Liver (tissue), 9 donors: Measurements from ENCODE around the gene KDM3B. TPM values are rescaled to one million over a fixed set of nuclear protein-coding genes. Genes with fewer than 3 reads are reported as not detected.

ENCODE experiments used
- DNase-seq: peaks from one replicate; pipeline ENCODE4 v3.0.0-alpha.2; 2017; ENCODE audit warnings: low spot score
- H3K27ac ChIP-seq, 2 donors: one replicate each; pipeline ENCODE4 v1.7.0; 2013; ENCODE audit warnings: inconsistent platforms in 2 of 2, low read length in 2 of 2, control low read depth in 1 of 2, low read depth in 1 of 2, mild to moderate bottlenecking in 1 of 2
- H3K27me3 ChIP-seq, 4 donors: one replicate each; pipeline versions ENCODE4 v1.6.1 to v1.7.0; 2013; ENCODE audit warnings: low read length in 3 of 4, inconsistent platforms in 1 of 4, mild to moderate bottlenecking in 1 of 4, moderate library complexity in 1 of 4; ENCODE audit not compliant: control insufficient read depth in 4 of 4, insufficient read depth in 4 of 4
- H3K36me3 ChIP-seq, 4 donors: one replicate each; pipeline versions ENCODE4 v1.6.1 to v1.7.0; 2013; ENCODE audit warnings: low read length in 3 of 4, mild to moderate bottlenecking in 3 of 4, low read depth in 1 of 4, moderate library complexity in 1 of 4; ENCODE audit not compliant: control insufficient read depth in 4 of 4, insufficient read depth in 3 of 4
- H3K4me1 ChIP-seq, 4 donors: one replicate each; pipeline versions ENCODE4 v1.6.1 to v1.7.0; 2013; ENCODE audit warnings: low read length in 3 of 4, mild to moderate bottlenecking in 3 of 4, moderate library complexity in 1 of 4; ENCODE audit not compliant: control insufficient read depth in 4 of 4, insufficient read depth in 4 of 4
- H3K4me3 ChIP-seq, 3 donors: one replicate each; pipeline versions ENCODE4 v1.6.1 to v1.7.0; 2013; ENCODE audit warnings: low read length in 3 of 3, control low read depth in 1 of 3, low read depth in 1 of 3, mild to moderate bottlenecking in 1 of 3
- H3K9ac ChIP-seq, 2 donors: one replicate each; pipeline ENCODE4 v1.7.0; 2013; ENCODE audit warnings: low read length in 2 of 2, mild to moderate bottlenecking in 2 of 2, moderate library complexity in 2 of 2, control low read depth in 1 of 2, low read depth in 1 of 2
- H3K9me3 ChIP-seq, 4 donors: one replicate each; pipeline versions ENCODE4 v1.6.1 to v1.7.0; 2013; ENCODE audit warnings: low read length in 3 of 4; ENCODE audit not compliant: control insufficient read depth in 4 of 4
- ATF3 ChIP-seq: IDR thresholded peaks from 2 replicates; pipeline ENCODE4 v1.6.1; 2016; ENCODE audit warnings: antibody characterized with exemption
- CTCF ChIP-seq: fragments of 150-350 bp; IDR thresholded peaks from 2 replicates; pipeline ENCODE4 v1.5.1; 2017; ENCODE audit warnings: improper control_type of control experiment, low read depth, low read length; ENCODE audit not compliant: missing input control
- EGR1 ChIP-seq, 2 donors: IDR thresholded peaks; 2 replicates each; pipeline ENCODE4 v1.6.1; 2016 to 2018; ENCODE audit warnings: antibody characterized with exemption in 2 of 2, low read depth in 2 of 2
- FOXA1 ChIP-seq: IDR thresholded peaks from 2 replicates; pipeline ENCODE4 v1.6.1; 2016; ENCODE audit warnings: antibody characterized with exemption
- FOXA2 ChIP-seq: IDR thresholded peaks from 2 replicates; pipeline ENCODE4 v1.6.1; 2016; ENCODE audit warnings: antibody characterized with exemption
- GABPA ChIP-seq, 2 donors: IDR thresholded peaks in 1 of 2; conservative IDR thresholded peaks in 1 of 2; 2 replicates each; pipeline ENCODE4 v1.6.1; 2016; ENCODE audit warnings: antibody characterized with exemption in 2 of 2, mild to moderate bottlenecking in 1 of 2, moderate library complexity in 1 of 2
- HNF4A ChIP-seq, 2 donors: conservative IDR thresholded peaks; 2 replicates each; pipeline ENCODE4 v1.6.1; 2016; ENCODE audit warnings: antibody characterized with exemption in 2 of 2, mild to moderate bottlenecking in 2 of 2
- HNF4G ChIP-seq: IDR thresholded peaks from 2 replicates; pipeline ENCODE4 v1.6.1; 2016; ENCODE audit warnings: antibody characterized with exemption
- JUND ChIP-seq, 2 donors: IDR thresholded peaks; 2 replicates each; pipeline ENCODE4 v1.6.1; 2016; ENCODE audit warnings: antibody characterized with exemption in 2 of 2
- MAX ChIP-seq: IDR thresholded peaks from 2 replicates; pipeline ENCODE4 v1.6.1; 2016; ENCODE audit warnings: antibody characterized with exemption
- NR2F2 ChIP-seq: IDR thresholded peaks from 2 replicates; pipeline ENCODE4 v1.6.1; 2016; ENCODE audit warnings: antibody characterized with exemption
- RAD21 ChIP-seq, 2 donors: IDR thresholded peaks; 2 replicates each; pipeline ENCODE4 v1.6.1; 2016; ENCODE audit warnings: antibody characterized with exemption in 2 of 2, mild to moderate bottlenecking in 2 of 2
- RXRA ChIP-seq, 2 donors: IDR thresholded peaks; 2 replicates each; pipeline ENCODE4 v1.6.1; 2017 to 2018; ENCODE audit warnings: antibody characterized with exemption in 2 of 2, mild to moderate bottlenecking in 1 of 2
- SP1 ChIP-seq: IDR thresholded peaks from 2 replicates; pipeline ENCODE4 v1.6.1; 2018; ENCODE audit warnings: antibody characterized with exemption, mild to moderate bottlenecking
- TAF1 ChIP-seq: conservative IDR thresholded peaks from 2 replicates; pipeline ENCODE4 v1.6.1; 2016; ENCODE audit warnings: antibody characterized with exemption, mild to moderate bottlenecking
- YY1 ChIP-seq: IDR thresholded peaks from 2 replicates; pipeline ENCODE4 v1.6.1; 2016; ENCODE audit warnings: antibody characterized with exemption, mild to moderate bottlenecking
- ZBTB33 ChIP-seq: IDR thresholded peaks from 2 replicates; pipeline ENCODE4 v1.6.1; 2016; ENCODE audit warnings: antibody characterized with exemption
- WGBS: extraction: QIAGEN DNeasy Blood & Tissue Kit; methylation state at CpG from one replicate; pipeline ENCODE4 v1.1.7; 2013; 5-methylcytosine and 5-hydroxymethylcytosine counted together
- polyA plus RNA-seq, 2 donors: library from polyadenylated mRNA; stranded (reverse) in 1 of 2; unstranded in 1 of 2; fragments of 200-250 nt in 1 of 2; fragments of >200 nt in 1 of 2; fragmentation: Nextera tagmentation in 1 of 2; extraction: Ambion mirVana in 1 of 2; gene quantifications; one replicate each; pipeline versions ENCODE4 v1.2.1 to v1.2.3, GENCODE V29; 2013 to 2015
- total RNA-seq, 2 donors: library from RNA; depleted of rRNA; stranded (reverse); fragments of >200 nt; gene quantifications; one replicate each; pipeline ENCODE4 v1.2.3, GENCODE V29; 2014
- donor health status: healthy.
- donor health status: healthy.
- donor health status: healthy.
- donor health status: healthy.
- donor health status: healthy.

KDM3B gene
- total and polyA plus RNA-seq, 4 donors: 6.8 to 39.6 (median 18.8) TPM

GRCh38 chr5:138444078-138444773, 91.7 kb downstream of the KDM3B start:
- no peak overlapping the region for H3K27ac ChIP-seq
- H3K9ac ChIP-seq: no peak overlapping the region
- 95% methylated on average over 13 of the region's 13 CpGs for WGBS
- H3K27me3 ChIP-seq: no peaks in the 10 kb centered on the region
- H3K9me3 ChIP-seq: no peaks in the 10 kb centered on the region
- no peak for DNase-seq
- no peak overlapping the region for H3K4me3 ChIP-seq
- TF ChIP-seq RAD21 (IDR thresholded peaks at IDR 0.05) (no peak), ATF3 (no peak), FOXA1 (no peak), JUND (IDR thresholded peaks at IDR 0.05) (no peak)
- H3K4me1 ChIP-seq: no peaks in the 10 kb centered on the region
- H3K36me3 ChIP-seq: no peaks in the 10 kb centered on the region

- Histone ChIP-seq H3K4me1 (peaks cover 0 to 2% (median 0%) of the 10 kb centered on the region in 4 donors), H3K27me3 (no peaks in the 10 kb centered on the region), H3K9ac (no peak overlapping the region), H3K9me3 (no peaks in the 10 kb centered on the region), H3K36me3 (no peaks in the 10 kb centered on the region), H3K4me3 (no peak overlapping the region), H3K27ac (no peak overlapping the region)
- WGBS: 81% methylated on average over 22 of the region's 22 CpGs
- DNase-seq: no peak
- no peak for TF ChIP-seq FOXA1
- TF ChIP-seq HNF4G: no peak
- TF ChIP-seq HNF4A (conservative IDR thresholded peaks at IDR 0.05): no peak
- TF ChIP-seq NR2F2: no peak
- no peak for TF ChIP-seq TAF1
- no peak for TF ChIP-seq CTCF
- no peak for TF ChIP-seq FOXA2
These were observed 92.5 kb downstream of the KDM3B start for GRCh38 chr5:138444774-138445546.

GRCh38 chr5:138445547-138446271, 93.2 kb downstream of the KDM3B start:
- Histone ChIP-seq H3K4me3 (no peak overlapping the region), H3K36me3 (no peaks in the 10 kb centered on the region), H3K4me1 (peaks cover 0 to 6% (median under 1%) of the 10 kb centered on the region in 4 donors), H3K9ac (no peak overlapping the region), H3K27ac (no peak overlapping the region), H3K9me3 (no peaks in the 10 kb centered on the region), H3K27me3 (no peaks in the 10 kb centered on the region)
- no peak for DNase-seq
- 88% methylated on average over 18 of the region's 18 CpGs for WGBS
- TF ChIP-seq YY1 (no peak), GABPA (IDR thresholded peaks at IDR 0.05 in 1 of 2, conservative IDR thresholded peaks at IDR 0.05 in 1 of 2) (no peak), RAD21 (IDR thresholded peaks at IDR 0.05) (no peak), JUND (IDR thresholded peaks at IDR 0.05) (no peak), EGR1 (IDR thresholded peaks at IDR 0.05; ENCODE audit: low read depth in 2 of 2) (no peak), HNF4G (no peak), ATF3 (no peak), FOXA1 (no peak), TAF1 (no peak), CTCF (no peak), MAX (no peak), SP1 (no peak), NR2F2 (no peak), RXRA (IDR thresholded peaks at IDR 0.05) (no peak), ZBTB33 (no peak), FOXA2 (no peak), HNF4A (conservative IDR thresholded peaks at IDR 0.05) (no peak)
